Right atrium auricular region (tissue), 2 donors: ENCODE data around the gene SELENON. TPM values are rescaled to one million over a fixed set of nuclear protein-coding genes. Genes with fewer than 3 reads are reported as not detected.
A peak's percentile ranks its signal among the peaks of the same experiment; 100 is the strongest.

Experiments
- DNase-seq: peaks from one replicate; pipeline ENCODE4 v3.0.0-alpha.2; 2019; ENCODE audit warnings: low spot score
- H3K27ac ChIP-seq, 2 donors: fragments of 200-600 bp; sonication (generic); 1 replicate in 1 of 2; 2 replicates in 1 of 2; pipeline ENCODE4 v1.5.1; 2016 to 2019
- H3K27me3 ChIP-seq, 2 donors: fragments of 200-600 bp; sonication (generic); one replicate each; pipeline versions ENCODE4 v1.5.1 to v1.6.0; 2017 to 2019
- H3K36me3 ChIP-seq: fragments of 200-600 bp; sonication (generic); one replicate; pipeline ENCODE4 v1.5.1; 2016
- H3K4me1 ChIP-seq, 2 donors: fragments of 200-600 bp; sonication (generic); one replicate each; pipeline versions ENCODE4 v1.5.1 to v1.6.0; 2017 to 2019
- H3K4me3 ChIP-seq, 2 donors: fragments of 200-600 bp; sonication (generic); 1 replicate in 1 of 2; 2 replicates in 1 of 2; pipeline ENCODE4 v1.5.1; 2017 to 2019; ENCODE audit warnings: mild to moderate bottlenecking in 1 of 2, moderate library complexity in 1 of 2
- H3K9me3 ChIP-seq, 2 donors: fragments of 200-600 bp; sonication (generic); one replicate each; pipeline ENCODE4 v1.5.1; 2019
- CTCF ChIP-seq, 2 donors: fragments of 200-600 bp; sonication (generic); IDR thresholded peaks; one replicate each; pipeline ENCODE4 v1.5.1; 2019; ENCODE audit warnings: antibody characterized with exemption in 2 of 2
- total RNA-seq, 2 donors: library from RNA; depleted of rRNA; stranded (reverse); fragments of >200 nt; gene quantifications; one replicate each; pipeline ENCODE4 v1.1.0, GENCODE V29; 2016

The SELENON gene
- total RNA-seq = 10 to 100 TPM; 31.7 to 34.2 TPM

DNA sequence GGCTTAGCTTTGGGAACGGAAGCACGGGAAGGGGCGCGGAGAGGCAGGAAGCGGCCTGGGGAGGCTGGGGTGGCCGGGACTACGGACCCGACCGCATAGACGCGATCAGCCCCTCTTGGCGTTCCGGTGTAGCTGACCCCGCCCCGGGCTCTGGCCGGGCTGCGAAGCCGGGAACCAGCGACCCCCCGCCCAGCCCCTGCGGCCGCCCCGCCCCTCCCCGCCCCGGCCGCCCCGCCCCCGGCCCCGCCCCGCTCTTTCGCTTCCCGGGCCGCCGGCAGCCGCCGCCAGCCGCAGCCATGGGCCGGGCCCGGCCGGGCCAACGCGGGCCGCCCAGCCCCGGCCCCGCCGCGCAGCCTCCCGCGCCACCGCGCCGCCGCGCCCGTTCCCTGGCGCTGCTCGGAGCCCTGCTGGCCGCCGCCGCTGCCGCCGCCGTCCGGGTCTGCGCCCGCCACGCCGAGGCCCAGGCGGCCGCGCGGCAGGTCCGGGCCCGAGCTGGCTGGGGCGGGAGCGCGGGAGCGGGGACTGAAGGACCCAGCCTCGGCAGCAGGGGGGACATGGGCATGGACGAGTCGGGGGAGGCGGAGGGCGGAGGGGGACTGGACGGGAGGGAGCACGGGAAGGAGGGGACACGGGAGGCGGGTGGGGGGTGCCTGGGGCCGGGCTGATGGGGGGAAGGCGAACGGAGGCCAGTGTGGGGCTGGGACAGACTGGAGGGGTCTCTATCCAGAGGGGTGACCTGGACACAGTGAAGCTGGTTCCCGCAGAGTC is at the start of gene SELENON:
Gene SELENON (plus strand): TSS at position 259 of the 768 bp plus-strand sequence. CDS start 38 bp downstream, at position 297.
- DNase-seq = peak; percentile 70
- Histone ChIP-seq H3K4me3 (peak within 1 kb of the TSS; percentile 68 to 72), H3K27ac (peak within 1 kb of the TSS; percentile 65 to 81), H3K4me1 (peaks cover 0 to 54% of the 10 kb centered on the region in 2 donors), H3K36me3 (no peaks in the 10 kb centered on the region), H3K27me3 (no peaks in the 10 kb centered on the region), H3K9me3 (no peaks in the 10 kb centered on the region)
- no peak for TF ChIP-seq CTCF (IDR thresholded peaks at IDR 0.05)

GRCh38 chr1:25750923-25751605 is 48.9 kb upstream of the SELENON start:
- Histone ChIP-seq H3K27ac (no peak overlapping the region), H3K4me1 (no peaks in the 10 kb centered on the region), H3K27me3 (no peaks in the 10 kb centered on the region), H3K36me3 (peaks cover 7% of the 10 kb centered on the region), H3K4me3 (no peak overlapping the region), H3K9me3 (no peaks in the 10 kb centered on the region)
- DNase-seq = no peak
- no peak for TF ChIP-seq CTCF (IDR thresholded peaks at IDR 0.05)

- no peak for TF ChIP-seq CTCF (IDR thresholded peaks at IDR 0.05)
- Histone ChIP-seq H3K4me3 (no peak overlapping the region), H3K27ac (no peak overlapping the region), H3K4me1 (no peaks in the 10 kb centered on the region), H3K27me3 (no peaks in the 10 kb centered on the region), H3K36me3 (peaks cover 7% of the 10 kb centered on the region), H3K9me3 (no peaks in the 10 kb centered on the region)
- DNase-seq = no peak
Measured at GRCh38 chr1:25754470-25755181, 45.4 kb upstream of the SELENON start.

- no peaks in the 10 kb centered on the region for H3K9me3 ChIP-seq
- H3K27ac ChIP-seq = no peak overlapping the region
- no peak for TF ChIP-seq CTCF (IDR thresholded peaks at IDR 0.05)
- peaks cover 7% of the 10 kb centered on the region for H3K36me3 ChIP-seq
- DNase-seq = no peak
- H3K4me3 ChIP-seq = no peak overlapping the region
- no peaks in the 10 kb centered on the region for H3K4me1 ChIP-seq
- H3K27me3 ChIP-seq = no peaks in the 10 kb centered on the region
Measured at GRCh38 chr1:25755475-25756125, 44.4 kb upstream of the SELENON start.

DNA sequence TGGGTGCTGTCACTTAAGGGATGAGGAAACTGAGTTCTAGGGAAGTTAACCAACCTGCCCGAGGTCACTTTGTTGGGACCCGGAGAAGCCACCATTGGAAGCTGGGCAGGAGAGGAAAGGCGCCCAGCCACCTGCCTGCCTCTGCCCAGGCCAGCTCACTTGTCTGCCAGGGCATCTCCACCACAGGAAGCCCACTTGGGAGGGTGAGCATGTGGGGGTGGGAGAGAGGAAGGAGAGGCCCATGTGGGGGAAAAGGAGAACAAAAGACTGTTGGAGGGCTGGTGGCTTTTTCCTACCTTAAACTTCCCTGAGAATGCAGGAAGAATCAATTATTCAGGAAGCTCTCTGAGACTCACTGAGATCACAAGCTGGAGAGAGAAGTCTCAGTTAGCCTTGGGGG is 43.8 kb upstream of the SELENON start:
- TF ChIP-seq CTCF (IDR thresholded peaks at IDR 0.05) = no peak
- Histone ChIP-seq H3K4me1 (no peaks in the 10 kb centered on the region), H3K27me3 (no peaks in the 10 kb centered on the region), H3K36me3 (peaks cover 7% of the 10 kb centered on the region), H3K9me3 (no peaks in the 10 kb centered on the region), H3K27ac (no peak overlapping the region), H3K4me3 (no peak overlapping the region)
- DNase-seq = no peak
